NT2/D1 (cell line): ENCODE measurements around the gene TMEM270.
"Not testable (repeated sequence)": the region's sequence is repeated elsewhere in the genome, so short reads cannot be mapped to it uniquely, and the experiment has no call there.

Experiments used
- DNase-seq: peaks from one replicate; pipeline ENCODE4 v3.0.0-alpha.2; 2011; ENCODE audit warnings: low read depth, low spot score
- H3K27me3 ChIP-seq: 2 replicates; pipeline ENCODE4 v1.6.0; 2011; ENCODE audit warnings: mild to moderate bottlenecking; ENCODE audit not compliant: insufficient read length, insufficient read depth
- H3K36me3 ChIP-seq: 2 replicates; pipeline ENCODE4 v1.6.1; 2011; ENCODE audit warnings: mild to moderate bottlenecking, low read length, mixed read lengths; ENCODE audit not compliant: insufficient read depth, insufficient read length
- H3K4me1 ChIP-seq: 2 replicates; pipeline ENCODE4 v1.5.1; 2011; ENCODE audit not compliant: insufficient read depth, insufficient read length
- H3K4me3 ChIP-seq: 2 replicates; pipeline ENCODE4 v1.5.1; 2011; ENCODE audit warnings: low read depth; ENCODE audit not compliant: insufficient read length
- H3K9ac ChIP-seq: 2 replicates; pipeline ENCODE4 v1.6.0; 2011; ENCODE audit warnings: low read depth; ENCODE audit not compliant: insufficient read length
- H3K9me3 ChIP-seq: 2 replicates; pipeline ENCODE4 v1.5.1; 2011; ENCODE audit warnings: mild to moderate bottlenecking, low read length; ENCODE audit not compliant: insufficient read depth
- SUZ12 ChIP-seq: IDR thresholded peaks from 2 replicates; pipeline ENCODE4 v1.6.1; 2011; ENCODE audit not compliant: insufficient read length, insufficient read depth; ENCODE audit errors: extremely low read depth
- YY1 ChIP-seq: IDR thresholded peaks from 2 replicates; pipeline ENCODE4 v1.6.1; 2011; ENCODE audit not compliant: insufficient read length, insufficient read depth
- ZNF274 ChIP-seq: IDR thresholded peaks from 2 replicates; pipeline ENCODE4 v1.6.1; 2011; ENCODE audit warnings: mild to moderate bottlenecking, low read depth, low read length

The TMEM270 gene

DNA sequence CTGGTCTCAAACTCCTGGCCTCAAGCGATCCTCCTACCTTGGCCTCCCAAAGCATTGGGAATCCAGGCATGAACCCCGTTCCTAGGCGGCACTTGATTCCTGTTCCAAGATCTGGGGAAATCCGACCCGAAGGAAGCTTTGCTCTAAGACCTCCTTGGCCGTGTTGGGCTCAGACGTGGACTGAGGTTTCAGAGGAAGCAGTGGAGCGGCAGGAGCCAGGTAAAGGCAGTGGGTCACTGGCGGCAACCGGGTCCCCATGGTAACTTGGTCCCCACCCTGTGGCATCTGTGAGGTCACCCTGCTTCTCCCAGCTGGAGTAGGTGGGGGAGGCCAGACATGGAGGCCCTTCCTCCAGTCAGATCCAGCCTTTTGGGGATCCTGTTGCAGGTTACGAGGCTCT is at the start of gene TMEM270:
TMEM270 (plus strand) TSS at position 301 of the 400 bp plus-strand sequence; CDS start at position 337, 36 bp downstream.
- Histone ChIP-seq H3K4me3 (no peak within 1 kb of the TSS), H3K9me3 (no peaks in the 10 kb centered on the region), H3K27me3 (no peaks in the 10 kb centered on the region), H3K36me3 (no peaks in the 10 kb centered on the region), H3K4me1 (no peaks in the 10 kb centered on the region), H3K9ac (no peak within 1 kb of the TSS)
- no peak for TF ChIP-seq YY1
- TF ChIP-seq SUZ12, result no peak
- TF ChIP-seq ZNF274, result no peak
- DNase-seq, result no peak

DNA sequence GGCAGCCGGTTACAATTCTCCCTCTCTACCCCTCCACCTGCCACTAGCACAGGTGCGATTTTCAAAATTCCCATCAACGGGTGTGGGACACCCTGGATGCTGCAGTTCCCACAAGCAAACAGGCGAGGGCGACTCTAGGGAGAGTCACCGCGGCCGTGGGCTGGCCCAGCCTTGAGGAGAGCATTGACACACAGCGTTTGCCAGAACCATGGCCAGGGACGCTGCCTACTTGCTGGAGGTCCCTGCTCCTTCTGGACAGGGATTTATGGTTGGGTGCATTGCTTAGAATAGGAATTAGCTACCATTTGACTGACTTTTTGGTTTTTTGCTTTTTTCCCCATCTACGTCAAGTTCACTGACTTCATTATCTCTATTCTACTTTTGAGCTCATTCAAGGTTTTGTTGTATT is 49.2 kb upstream of the TMEM270 start:
- Histone ChIP-seq H3K36me3 (no peaks in the 10 kb centered on the region), H3K9me3 (no peaks in the 10 kb centered on the region), H3K9ac (no peak overlapping the region), H3K4me1 (no peaks in the 10 kb centered on the region), H3K27me3 (no peaks in the 10 kb centered on the region), H3K4me3 (no peak overlapping the region)
- DNase-seq, result peak; percentile 55
- TF ChIP-seq SUZ12 (no peak), YY1 (no peak), ZNF274 (no peak)

DNA sequence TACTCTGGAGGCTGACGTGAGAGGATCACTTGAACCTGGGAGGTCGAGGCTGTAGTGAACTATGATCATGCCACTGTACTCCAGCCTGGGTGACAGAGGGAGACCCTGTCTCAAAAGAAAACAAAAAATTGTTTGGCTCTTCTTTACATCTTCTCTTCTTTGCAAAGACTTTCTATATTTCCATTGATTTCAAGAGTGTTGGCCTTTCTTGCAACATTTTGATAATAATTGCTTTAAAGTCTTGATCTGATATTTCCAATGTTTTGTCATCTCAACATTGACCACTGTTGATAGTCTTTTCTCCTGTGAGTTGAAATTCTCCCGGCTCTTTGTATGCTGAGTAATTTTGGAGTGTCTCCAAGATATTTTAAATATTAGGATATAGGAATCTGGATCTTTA is 48.0 kb upstream of the TMEM270 start:
- Histone ChIP-seq H3K27me3 (no peaks in the 10 kb centered on the region), H3K4me3 (no peak overlapping the region), H3K9ac (no peak overlapping the region), H3K9me3 (no peaks in the 10 kb centered on the region), H3K4me1 (no peaks in the 10 kb centered on the region), H3K36me3 (no peaks in the 10 kb centered on the region)
- DNase-seq, result no peak
- TF ChIP-seq SUZ12 (no peak), YY1 (no peak), ZNF274 (no peak)

DNA sequence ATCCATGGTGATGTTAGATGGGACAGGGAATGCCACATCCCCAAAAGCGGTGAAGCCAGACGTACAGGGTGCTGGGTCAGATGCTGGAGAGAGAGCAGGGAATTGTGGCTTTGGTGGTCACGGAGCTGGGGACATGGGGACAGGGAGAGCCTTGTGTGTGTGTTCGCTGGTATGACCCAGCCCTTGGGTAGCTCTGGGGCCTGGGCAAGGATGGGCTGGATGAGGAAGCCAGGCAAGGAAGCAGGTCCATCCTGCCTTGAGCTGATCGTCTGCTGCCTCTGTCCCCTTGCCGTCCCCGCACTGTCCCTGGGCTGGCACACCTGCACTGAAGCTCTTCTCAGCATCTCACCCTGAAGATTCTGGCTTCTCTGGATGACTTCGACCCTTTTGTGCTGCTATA is 45.5 kb upstream of the TMEM270 start:
- Histone ChIP-seq H3K4me1 (no peaks in the 10 kb centered on the region), H3K36me3 (no peaks in the 10 kb centered on the region), H3K9me3 (no peaks in the 10 kb centered on the region), H3K4me3 (no peak overlapping the region), H3K27me3 (no peaks in the 10 kb centered on the region), H3K9ac (no peak overlapping the region)
- DNase-seq, result no peak
- TF ChIP-seq YY1, result no peak
- no peak for TF ChIP-seq SUZ12

GRCh38 chr7:73817121-73817520 is 43.8 kb upstream of the TMEM270 start:
- Histone ChIP-seq H3K36me3 (no peaks in the 10 kb centered on the region), H3K9me3 (no peaks in the 10 kb centered on the region), H3K4me3 (no peak overlapping the region), H3K27me3 (no peaks in the 10 kb centered on the region), H3K4me1 (no peaks in the 10 kb centered on the region), H3K9ac (no peak overlapping the region)
- TF ChIP-seq ZNF274, result no peak
- TF ChIP-seq SUZ12, result no peak
- no peak for TF ChIP-seq YY1
- DNase-seq, result no peak

GRCh38 chr7:73820013-73820412 is 40.9 kb upstream of the TMEM270 start:
- Histone ChIP-seq H3K9me3 (no peaks in the 10 kb centered on the region), H3K27me3 (peaks cover 3% of the 10 kb centered on the region), H3K4me1 (peaks cover 4% of the 10 kb centered on the region), H3K4me3 (no peak overlapping the region), H3K36me3 (no peaks in the 10 kb centered on the region), H3K9ac (no peak overlapping the region)
- DNase-seq, result no peak
- TF ChIP-seq YY1 (no peak), ZNF274 (no peak), SUZ12 (no peak)

- not testable (repeated sequence) for H3K36me3 ChIP-seq, H3K4me1 ChIP-seq, H3K9me3 ChIP-seq, H3K9ac ChIP-seq, H3K27me3 ChIP-seq, DNase-seq, H3K4me3 ChIP-seq
Measured at GRCh38 chr7:73821597-73822285, 39.2 kb upstream of the TMEM270 start.
